Measurements from ENCODE around the gene RARRES2. TPM values are rescaled to one million over a fixed set of nuclear protein-coding genes. Genes with fewer than 3 reads are reported as not detected.

The RARRES2 gene
- total and polyA plus RNA-seq, 2 of the 13 experiments (the other 11 are each of a cell fraction or from before 2014, with no cell fraction given) = 134 to 172 TPM

GRCh38 chr7:150368096-150368883, 26.9 kb upstream of the RARRES2 start, which contains the start of gene REPIN1 (continued):
- no peak for TF ChIP-seq ZFP36 (IDR thresholded peaks at IDR 0.05; ENCODE audit: borderline replicate concordance, low read depth, low read length, partially characterized antibody)
- peak; percentile 79 for TF ChIP-seq MTF1 (CRISPR knock-in tag; IDR thresholded peaks at IDR 0.05)
- TF ChIP-seq DDIT3 (CRISPR knock-in tag; IDR thresholded peaks at IDR 0.05) = no peak
- no peak for TF ChIP-seq SP1 (IDR thresholded peaks at IDR 0.05)
- TF ChIP-seq SP1 (CRISPR knock-in tag; IDR thresholded peaks at IDR 0.05) = peak; percentile 28; the same call in 1 of the 2 replicates
- no peak for TF ChIP-seq MAFK (conservative IDR thresholded peaks at IDR 0.05 in 1 of 2, IDR thresholded peaks at IDR 0.05 in 1 of 2; ENCODE audit: low read length in 2 of 2)
- TF ChIP-seq ZNF251 (CRISPR knock-in tag; IDR thresholded peaks at IDR 0.05) = no peak
- no peak; the same call in 1 of the 2 replicates for TF ChIP-seq TP53 (CRISPR knock-in tag; conservative IDR thresholded peaks at IDR 0.05)
- TF ChIP-seq NPAS2 (CRISPR knock-in tag; IDR thresholded peaks at IDR 0.05; ENCODE audit: borderline replicate concordance) = no peak
- peak; percentile 33; the same call in 1 of the 2 replicates for TF ChIP-seq ATF5 (CRISPR knock-in tag; IDR thresholded peaks at IDR 0.05; ENCODE audit: low read depth)
- no peak for TF ChIP-seq ZBTB3 (CRISPR knock-in tag; IDR thresholded peaks at IDR 0.05; ENCODE audit: borderline replicate concordance, low read depth)
- TF ChIP-seq STAT6 (CRISPR knock-in tag; IDR thresholded peaks at IDR 0.05; ENCODE audit: borderline replicate concordance) = no peak
- TF ChIP-seq TFAP4 (IDR thresholded peaks at IDR 0.05; ENCODE audit: borderline replicate concordance, low read depth) = no peak
- no peak for TF ChIP-seq MIER2 (CRISPR knock-in tag; IDR thresholded peaks at IDR 0.05)
- TF ChIP-seq SP2 (CRISPR knock-in tag; IDR thresholded peaks at IDR 0.05) = peak; percentile 42; the same call in 1 of the 2 replicates
- peak; percentile 39; the same call in 1 of the 2 replicates for TF ChIP-seq ZFP90 (CRISPR knock-in tag; IDR thresholded peaks at IDR 0.05; ENCODE audit: borderline replicate concordance)
- 0 out of 2 replicates have a peak, but pooled peaks have one; percentile 25 for TF ChIP-seq KDM3A (CRISPR knock-in tag; IDR thresholded peaks at IDR 0.05; ENCODE audit: low read depth)
- peak; percentile 89; the same call in 1 of the 2 replicates for TF ChIP-seq ZSCAN31 (CRISPR knock-in tag; IDR thresholded peaks at IDR 0.05; ENCODE audit: low read depth)
- TF ChIP-seq RORA (CRISPR knock-in tag; IDR thresholded peaks at IDR 0.05) = no peak

Measured in HepG2 (cell line).